GM23338 (cell line): ENCODE data around the gene C1orf146. TPM values are rescaled to one million over a fixed set of nuclear protein-coding genes. Genes with fewer than 3 reads are reported as not detected.

Source experiments
- ATAC-seq: fragments of 200-7000 bp; cut with Tn5 transposase; 3 replicates; pipeline ENCODE4 v1.9.1; 2020
- DNase-seq: peaks from one replicate; pipeline ENCODE4 v3.0.0-alpha.2; 2015; ENCODE audit warnings: low spot score
- H2AFZ ChIP-seq: fragments of 200-600 bp; sonication (generic); 2 replicates; pipeline ENCODE4 v1.8.0; 2016; ENCODE audit warnings: antibody characterized with exemption, mild to moderate bottlenecking, moderate library complexity
- H3F3A ChIP-seq: fragments of 200-600 bp; sonication (generic); replicated peaks from 2 replicates; pipeline ENCODE4 v1.8.0; 2017; ENCODE audit warnings: antibody characterized with exemption, mixed run types, low read depth
- H3K27ac ChIP-seq: fragments of 200-600 bp; sonication (generic); 2 replicates; pipeline ENCODE4 v1.6.1; 2016; ENCODE audit warnings: low read depth
- H3K27me3 ChIP-seq: fragments of 200-600 bp; sonication (generic); 2 replicates; pipeline ENCODE4 v1.8.0; 2016; ENCODE audit warnings: mild to moderate bottlenecking, mixed run types, moderate library complexity; ENCODE audit not compliant: insufficient read depth
- H3K36me3 ChIP-seq: fragments of 200-600 bp; sonication (generic); 2 replicates; pipeline ENCODE4 v1.8.0; 2016; ENCODE audit warnings: mild to moderate bottlenecking; ENCODE audit not compliant: insufficient read depth
- H3K4me1 ChIP-seq: fragments of 200-600 bp; sonication (generic); 2 replicates; pipeline ENCODE4 v1.8.0; 2016; ENCODE audit warnings: mild to moderate bottlenecking, moderate library complexity; ENCODE audit not compliant: insufficient read depth
- H3K4me2 ChIP-seq: fragments of 200-600 bp; sonication (generic); 2 replicates; pipeline ENCODE4 v1.7.1; 2017; ENCODE audit warnings: mixed run types
- H3K4me3 ChIP-seq: fragments of 200-600 bp; sonication (generic); 2 replicates; pipeline ENCODE4 v1.6.1; 2016; ENCODE audit warnings: mixed run types
- H3K79me2 ChIP-seq: fragments of 200-600 bp; sonication (generic); replicated peaks from 2 replicates; pipeline ENCODE4 v1.8.0; 2017; ENCODE audit warnings: mild to moderate bottlenecking; ENCODE audit not compliant: insufficient read depth
- H3K9me2 ChIP-seq: fragments of 200-600 bp; sonication (generic); 2 replicates; pipeline ENCODE4 v1.8.0; 2017; ENCODE audit not compliant: insufficient read depth
- H4K20me1 ChIP-seq: fragments of 200-600 bp; sonication (generic); replicated peaks from 2 replicates; pipeline ENCODE4 v1.8.0; 2017; ENCODE audit warnings: mild to moderate bottlenecking; ENCODE audit not compliant: insufficient read depth
- H3K27ac Mint-ChIP-seq: 2 replicates; pipeline ENCODE4 v1.8.0; 2020; ENCODE audit warnings: inconsistent platforms, mild to moderate bottlenecking, moderate library complexity, mixed read lengths
- H3K27me3 Mint-ChIP-seq: 3 replicates; pipeline ENCODE4 v1.8.0; 2022; ENCODE audit warnings: low read depth, mild to moderate bottlenecking, moderate library complexity, mixed read lengths, inconsistent platforms; ENCODE audit not compliant: insufficient read depth, poor library complexity
- H3K36me3 Mint-ChIP-seq: 3 replicates; pipeline ENCODE4 v1.8.0; 2021; ENCODE audit warnings: low read depth, mild to moderate bottlenecking, inconsistent platforms, moderate library complexity, mixed read lengths
- H3K4me1 Mint-ChIP-seq: 3 replicates; pipeline ENCODE4 v1.8.0; 2020; ENCODE audit warnings: mild to moderate bottlenecking, inconsistent platforms, mixed read lengths
- H3K4me3 Mint-ChIP-seq: 3 replicates; pipeline ENCODE4 v1.8.0; 2021; ENCODE audit warnings: moderate library complexity, mild to moderate bottlenecking, inconsistent platforms, mixed read lengths
- H3K9me3 Mint-ChIP-seq: 3 replicates; pipeline ENCODE4 v1.8.0; 2020; ENCODE audit warnings: moderate library complexity, mild to moderate bottlenecking, inconsistent platforms, mixed read lengths
- CREB1 ChIP-seq: fragments of 250-450 bp; sonication (Bioruptor Pico); IDR thresholded peaks from 2 replicates; pipeline ENCODE4 v1.5.0; 2020; ENCODE audit warnings: low read depth, mild to moderate bottlenecking, moderate library complexity
- CTCF ChIP-seq, 2 experiments: fragments of 200-600 bp in 1 of 2; sonication (generic) in 1 of 2; conservative IDR thresholded peaks; 2 replicates each; pipeline versions ENCODE4 v1.5.1 to v1.6.1; 2016 to 2017; ENCODE audit warnings: antibody characterized with exemption in 2 of 2, low read depth in 2 of 2, mild to moderate bottlenecking in 2 of 2, moderate library complexity in 1 of 2
- ETS1 ChIP-seq: IDR thresholded peaks from 2 replicates; pipeline ENCODE4 v1.6.1; 2016; ENCODE audit warnings: antibody characterized with exemption
- EZH2 ChIP-seq: fragments of 200-600 bp; sonication (generic); IDR thresholded peaks from one replicate; pipeline ENCODE4 v1.8.0; 2017; ENCODE audit warnings: antibody characterized with exemption, mild to moderate bottlenecking, low read depth; ENCODE audit not compliant: unreplicated experiment
- EZH2phosphoT487 ChIP-seq: fragments of 200-600 bp; sonication (generic); IDR thresholded peaks from one replicate; pipeline ENCODE4 v1.8.1; 2018; ENCODE audit warnings: antibody characterized with exemption; ENCODE audit not compliant: unreplicated experiment
- JUNB ChIP-seq: IDR thresholded peaks from one replicate; pipeline ENCODE4 v1.6.1; 2016; ENCODE audit warnings: antibody characterized with exemption; ENCODE audit not compliant: unreplicated experiment
- NANOG ChIP-seq: IDR thresholded peaks from 2 replicates; pipeline ENCODE4 v1.6.1; 2016; ENCODE audit warnings: antibody characterized with exemption, borderline replicate concordance
- POLR2AphosphoS5 ChIP-seq: IDR thresholded peaks from 2 replicates; pipeline ENCODE4 v1.6.1; 2016; ENCODE audit warnings: antibody characterized with exemption, low read depth
- REST ChIP-seq: IDR thresholded peaks from one replicate; pipeline ENCODE4 v1.6.1; 2018; ENCODE audit warnings: antibody characterized with exemption; ENCODE audit not compliant: unreplicated experiment
- STAT1 ChIP-seq: IDR thresholded peaks from one replicate; pipeline ENCODE4 v1.6.1; 2016; ENCODE audit warnings: antibody characterized with exemption; ENCODE audit not compliant: unreplicated experiment
- ZNF114 ChIP-seq: fragments of 250-450 bp; sonication (Bioruptor Pico); IDR thresholded peaks from 2 replicates; pipeline ENCODE4 v1.5.0; 2020; ENCODE audit warnings: mild to moderate bottlenecking, moderate library complexity
- ZNF331 ChIP-seq: fragments of 250-450 bp; sonication (Bioruptor Pico); IDR thresholded peaks from 2 replicates; pipeline ENCODE4 v1.5.0; 2020; ENCODE audit warnings: low read depth, mild to moderate bottlenecking, moderate library complexity
- polyA plus RNA-seq: library from polyadenylated mRNA; unstranded; fragments of >200 nt; fragmentation: Nextera tagmentation; extraction: Ambion mirVana; gene quantifications from 2 replicates; pipeline ENCODE4 v1.2.1, GENCODE V29; 2016
- total RNA-seq: library from RNA; depleted of rRNA; stranded (reverse); fragments of >200 nt; shearing (Covaris generic); gene quantifications from 2 replicates; pipeline ENCODE4 v1.2.3, GENCODE V29; 2014

Gene C1orf146
- total and polyA plus RNA-seq, 2 experiments from 2014 or later, result not detected

- ATAC-seq (no peak), DNase-seq (no peak)
- no peaks in the 10 kb centered on the region for H3K79me2 ChIP-seq
- no peak overlapping the region for H3K4me2 ChIP-seq
- Mint-ChIP-seq H3K36me3 (no peaks in the 10 kb centered on the region), H3K4me1 (no peaks in the 10 kb centered on the region), H3K27me3 (peaks cover 2% of the 10 kb centered on the region), H3K9me3 (no peaks in the 10 kb centered on the region), H3K4me3 (no peak overlapping the region), H3K27ac (no peak overlapping the region)
- TF ChIP-seq REST (no peak), ETS1 (no peak), EZH2 (no peak), NANOG (no peak), EZH2phosphoT487 (no peak), STAT1 (no peak), ZNF114 (CRISPR knock-in tag) (no peak), POLR2AphosphoS5 (no peak), JUNB (no peak)
- no peaks in the 10 kb centered on the region for H3K4me1 ChIP-seq
- no peaks in the 10 kb centered on the region for H3K9me2 ChIP-seq
- H3K27me3 ChIP-seq, result no peaks in the 10 kb centered on the region
- H3F3A ChIP-seq, result no peaks in the 10 kb centered on the region
- H3K27ac ChIP-seq, result no peak overlapping the region
- H4K20me1 ChIP-seq, result no peaks in the 10 kb centered on the region
- H3K36me3 ChIP-seq, result no peaks in the 10 kb centered on the region
- H2AFZ ChIP-seq, result peak overlapping the region; percentile 24; the same call in 1 of the 2 replicates
- no peak overlapping the region for H3K4me3 ChIP-seq
Measured at GRCh38 chr1:92201973-92202372, 15.7 kb upstream of the C1orf146 start.

- Histone ChIP-seq H3K9me2 (no peaks in the 10 kb centered on the region), H3K27me3 (no peaks in the 10 kb centered on the region), H3K4me2 (no peak overlapping the region), H3K27ac (no peak overlapping the region), H3K79me2 (no peaks in the 10 kb centered on the region), H3K4me1 (no peaks in the 10 kb centered on the region), H4K20me1 (no peaks in the 10 kb centered on the region), H2AFZ (no peak overlapping the region), H3K36me3 (no peaks in the 10 kb centered on the region), H3F3A (no peaks in the 10 kb centered on the region), H3K4me3 (no peak overlapping the region)
- H3K27me3 Mint-ChIP-seq, result peaks cover 2% of the 10 kb centered on the region
- no peak overlapping the region for H3K4me3 Mint-ChIP-seq
- ATAC-seq (no peak), DNase-seq (no peak)
- H3K36me3 Mint-ChIP-seq, result no peaks in the 10 kb centered on the region
- no peak overlapping the region for H3K27ac Mint-ChIP-seq
- H3K4me1 Mint-ChIP-seq, result no peaks in the 10 kb centered on the region
- H3K9me3 Mint-ChIP-seq, result peaks cover 2% of the 10 kb centered on the region; the same call in 1 of the 3 replicates
- no peak for TF ChIP-seq POLR2AphosphoS5
- TF ChIP-seq ETS1, result no peak
- TF ChIP-seq STAT1, result no peak
- no peak for TF ChIP-seq CREB1 (CRISPR knock-in tag)
- TF ChIP-seq EZH2, result no peak
- TF ChIP-seq NANOG, result no peak
- no peak for TF ChIP-seq REST
- TF ChIP-seq CTCF (conservative IDR thresholded peaks at IDR 0.05; ENCODE audit: low read depth in 2 of 2), result no peak
- TF ChIP-seq ZNF114 (CRISPR knock-in tag), result no peak
- TF ChIP-seq EZH2phosphoT487, result no peak
- TF ChIP-seq ZNF331 (CRISPR knock-in tag), result no peak
- TF ChIP-seq JUNB, result no peak
Measured at GRCh38 chr1:92203105-92203504, 14.6 kb upstream of the C1orf146 start.
